Lower leg skin (tissue), 3 donors: ENCODE results near the gene TNFAIP8L1.

Experiments
- POLR2A ChIP-seq, 2 donors: fragments of 450-650 bp; IDR thresholded peaks; one replicate each; pipeline ENCODE4 v1.6.1; 2016 to 2017; ENCODE audit warnings: antibody characterized with exemption in 2 of 2, mild to moderate bottlenecking in 1 of 2, moderate library complexity in 1 of 2
- TF ChIP-seq, protein P1 (sequence below), 3 donors: fragments of 450-650 bp; IDR thresholded peaks; one replicate each; pipeline ENCODE4 v1.5.1; 2016; ENCODE audit warnings: antibody characterized with exemption in 3 of 3, mild to moderate bottlenecking in 3 of 3, moderate library complexity in 2 of 3

DNA sequence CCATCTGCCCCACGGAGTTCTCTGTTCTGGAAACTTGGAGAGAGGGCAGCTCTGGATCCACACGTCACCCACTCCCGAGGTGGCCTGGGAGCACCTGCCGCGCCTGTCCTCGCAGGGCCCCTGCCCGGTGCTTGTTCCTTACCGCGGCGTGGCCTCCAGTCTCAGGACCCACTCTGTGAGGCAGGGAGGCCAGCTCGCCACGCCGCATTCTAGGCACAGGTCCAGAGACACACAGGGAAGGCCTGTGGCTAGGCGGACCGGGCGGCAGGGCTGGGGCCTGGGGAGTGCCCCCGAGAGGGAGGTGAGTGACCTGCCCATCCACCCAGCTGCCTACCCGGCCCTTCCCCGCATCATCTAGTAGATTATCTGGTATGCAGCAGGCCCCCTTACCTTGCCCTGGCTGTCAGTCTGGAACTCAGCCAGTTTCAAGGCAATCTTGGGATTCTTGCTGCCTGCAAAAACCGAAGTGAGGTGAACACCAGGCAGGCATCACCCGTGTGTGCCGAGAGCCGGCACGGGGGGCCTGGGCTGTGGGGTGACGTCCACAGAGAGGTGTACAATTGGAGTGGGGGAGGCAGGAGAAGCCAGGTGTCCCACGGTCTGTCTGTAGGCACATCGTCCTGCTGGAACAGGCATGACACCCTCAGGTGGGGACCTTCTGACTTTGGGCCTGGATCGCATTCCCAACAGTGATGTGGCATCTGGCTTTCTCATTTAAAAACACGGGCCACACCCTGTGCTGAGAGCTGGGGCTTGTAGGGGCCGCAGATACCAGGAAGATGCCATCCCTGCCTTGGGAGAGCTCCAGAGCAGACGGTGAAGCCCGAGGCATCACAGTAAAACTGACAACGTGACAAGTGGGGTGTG lies 60.7 kb downstream of the TNFAIP8L1 start:
- TF ChIP-seq, protein P1, sequence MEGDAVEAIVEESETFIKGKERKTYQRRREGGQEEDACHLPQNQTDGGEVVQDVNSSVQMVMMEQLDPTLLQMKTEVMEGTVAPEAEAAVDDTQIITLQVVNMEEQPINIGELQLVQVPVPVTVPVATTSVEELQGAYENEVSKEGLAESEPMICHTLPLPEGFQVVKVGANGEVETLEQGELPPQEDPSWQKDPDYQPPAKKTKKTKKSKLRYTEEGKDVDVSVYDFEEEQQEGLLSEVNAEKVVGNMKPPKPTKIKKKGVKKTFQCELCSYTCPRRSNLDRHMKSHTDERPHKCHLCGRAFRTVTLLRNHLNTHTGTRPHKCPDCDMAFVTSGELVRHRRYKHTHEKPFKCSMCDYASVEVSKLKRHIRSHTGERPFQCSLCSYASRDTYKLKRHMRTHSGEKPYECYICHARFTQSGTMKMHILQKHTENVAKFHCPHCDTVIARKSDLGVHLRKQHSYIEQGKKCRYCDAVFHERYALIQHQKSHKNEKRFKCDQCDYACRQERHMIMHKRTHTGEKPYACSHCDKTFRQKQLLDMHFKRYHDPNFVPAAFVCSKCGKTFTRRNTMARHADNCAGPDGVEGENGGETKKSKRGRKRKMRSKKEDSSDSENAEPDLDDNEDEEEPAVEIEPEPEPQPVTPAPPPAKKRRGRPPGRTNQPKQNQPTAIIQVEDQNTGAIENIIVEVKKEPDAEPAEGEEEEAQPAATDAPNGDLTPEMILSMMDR (IDR thresholded peaks at IDR 0.05), result no peak
- TF ChIP-seq POLR2A (IDR thresholded peaks at IDR 0.05), result no peak
